ENCODE measurements around the gene SGCD. TPM values are rescaled to one million over a fixed set of nuclear protein-coding genes. Genes with fewer than 3 reads are reported as not detected.

SGCD gene
- total RNA-seq, 1 experiment from 2014 or later = not detected

GRCh38 chr5:156322666-156323065 is 4.3 kb upstream of the SGCD start:
- Histone ChIP-seq H3K27me3 (ENCODE audit: insufficient read depth, low read length) (no peaks in the 10 kb centered on the region), H2AFZ (ENCODE audit: low read depth, low read length, poor library complexity, severe bottlenecking) (no peak overlapping the region), H3K9me3 (ENCODE audit: control insufficient read depth in 1 of 2, insufficient read depth in 1 of 2, low read depth in 1 of 2, low read length in 2 of 2) (peaks cover 0 to 6% of the 10 kb centered on the region in 2 experiments), H3K9me2 (ENCODE audit: insufficient read depth) (no peaks in the 10 kb centered on the region), H3K9ac (ENCODE audit: low read length) (no peak overlapping the region), H3K36me3 (ENCODE audit: control insufficient read depth in 1 of 2, insufficient read depth in 2 of 2, low read length in 2 of 2) (no peaks in the 10 kb centered on the region), H4K20me1 (ENCODE audit: insufficient read depth) (no peaks in the 10 kb centered on the region), H3K4me2 (ENCODE audit: low read length) (no peak overlapping the region), H3K79me2 (ENCODE audit: insufficient read depth, low read length) (no peaks in the 10 kb centered on the region), H3K4me3 (replicated peaks in 1 of 2; ENCODE audit: low read depth in 1 of 2, low read length in 2 of 2) (no peak overlapping the region), H3K27ac (ENCODE audit: low read depth, low read length) (no peak overlapping the region), H3K4me1 (ENCODE audit: control insufficient read depth in 1 of 2, insufficient read depth in 2 of 2, low read length in 2 of 2) (no peaks in the 10 kb centered on the region)
- TF ChIP-seq RAD21 (IDR thresholded peaks at IDR 0.05; ENCODE audit: low read depth) (no peak), EZH2 (IDR thresholded peaks at IDR 0.05) (no peak), ATF3 (IDR thresholded peaks at IDR 0.05) (no peak), SIN3A (IDR thresholded peaks at IDR 0.05; ENCODE audit: low read depth) (no peak), SRF (IDR thresholded peaks at IDR 0.05; ENCODE audit: low read depth) (no peak), MAX (IDR thresholded peaks at IDR 0.05) (no peak), ELF1 (IDR thresholded peaks at IDR 0.05; ENCODE audit: borderline replicate concordance, low read depth) (no peak), CBX3 (IDR thresholded peaks at IDR 0.05; ENCODE audit: low read depth) (no peak), JUND (IDR thresholded peaks at IDR 0.05) (no peak), CTCF (IDR thresholded peaks at IDR 0.05 in 2 of 3, conservative IDR thresholded peaks at IDR 0.05 in 1 of 3; ENCODE audit: borderline replicate concordance in 1 of 3, insufficient read depth in 1 of 3, low read depth in 2 of 3, low read length in 2 of 3) (no peak), CEBPB (IDR thresholded peaks at IDR 0.05; ENCODE audit: low read depth) (no peak), TCF7L2 (IDR thresholded peaks at IDR 0.05; ENCODE audit: borderline replicate concordance, extremely low read depth, insufficient read depth, insufficient read length) (no peak), SP1 (IDR thresholded peaks at IDR 0.05; ENCODE audit: low read depth) (no peak), ZNF274 (IDR thresholded peaks at IDR 0.05; ENCODE audit: low read depth, low read length) (no peak)
- ChIA-PET POLR2A (no interaction called here), CTCF (no interaction called here), RAD21 (ENCODE audit: low non-redundant PET in 1 of 2, low total read pairs in 2 of 2, uncharacterized antibody in 2 of 2, unreplicated experiment in 2 of 2) (no interaction called here)
- ATAC-seq (no peak), DNase-seq (ENCODE audit: low read depth, low spot score) (no peak)
- BruUV-seq (replicated peaks) = no TSS peak
- intact Hi-C loops (cut with micrococcal nuclease) = no loop called here

Data from HCT116 (cell line).